GM12874 (cell line): ENCODE measurements around the gene CLASP1.

Source experiments
- TF ChIP-seq, protein P1 (sequence below): IDR thresholded peaks from 2 replicates; pipeline ENCODE4 v1.5.1; 2011; ENCODE audit warnings: low read depth, mild to moderate bottlenecking, control low read depth, low read length, moderate library complexity; ENCODE audit not compliant: insufficient read depth

The CLASP1 gene

DNA sequence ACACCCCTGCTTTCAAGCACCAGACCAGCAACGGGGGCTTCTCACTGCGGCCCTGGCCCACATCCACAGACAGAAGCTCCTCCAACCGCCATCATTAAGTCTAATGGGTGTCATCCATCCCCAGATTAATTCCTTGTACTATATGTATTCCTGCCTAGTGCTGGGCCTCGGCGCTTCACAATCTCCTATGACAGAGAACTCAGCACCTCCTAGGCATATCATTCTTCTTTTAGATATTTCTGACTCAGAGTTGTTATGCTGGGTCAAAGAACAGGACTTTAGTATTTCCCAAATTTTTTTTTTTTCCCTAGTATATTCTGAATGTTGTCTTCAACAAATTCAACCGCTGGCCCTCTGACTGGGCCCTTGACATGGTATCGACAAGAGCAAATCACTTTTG, 281.1 kb downstream of the CLASP1 start:
- TF ChIP-seq, protein P1, sequence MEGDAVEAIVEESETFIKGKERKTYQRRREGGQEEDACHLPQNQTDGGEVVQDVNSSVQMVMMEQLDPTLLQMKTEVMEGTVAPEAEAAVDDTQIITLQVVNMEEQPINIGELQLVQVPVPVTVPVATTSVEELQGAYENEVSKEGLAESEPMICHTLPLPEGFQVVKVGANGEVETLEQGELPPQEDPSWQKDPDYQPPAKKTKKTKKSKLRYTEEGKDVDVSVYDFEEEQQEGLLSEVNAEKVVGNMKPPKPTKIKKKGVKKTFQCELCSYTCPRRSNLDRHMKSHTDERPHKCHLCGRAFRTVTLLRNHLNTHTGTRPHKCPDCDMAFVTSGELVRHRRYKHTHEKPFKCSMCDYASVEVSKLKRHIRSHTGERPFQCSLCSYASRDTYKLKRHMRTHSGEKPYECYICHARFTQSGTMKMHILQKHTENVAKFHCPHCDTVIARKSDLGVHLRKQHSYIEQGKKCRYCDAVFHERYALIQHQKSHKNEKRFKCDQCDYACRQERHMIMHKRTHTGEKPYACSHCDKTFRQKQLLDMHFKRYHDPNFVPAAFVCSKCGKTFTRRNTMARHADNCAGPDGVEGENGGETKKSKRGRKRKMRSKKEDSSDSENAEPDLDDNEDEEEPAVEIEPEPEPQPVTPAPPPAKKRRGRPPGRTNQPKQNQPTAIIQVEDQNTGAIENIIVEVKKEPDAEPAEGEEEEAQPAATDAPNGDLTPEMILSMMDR = no peak

- TF ChIP-seq, protein P1 = no peak
These were observed 281.9 kb downstream of the CLASP1 start for GRCh38 chr2:121367246-121367900.

GRCh38 chr2:121366040-121366439, 283.2 kb downstream of the CLASP1 start:
- TF ChIP-seq, protein P1 = no peak

DNA sequence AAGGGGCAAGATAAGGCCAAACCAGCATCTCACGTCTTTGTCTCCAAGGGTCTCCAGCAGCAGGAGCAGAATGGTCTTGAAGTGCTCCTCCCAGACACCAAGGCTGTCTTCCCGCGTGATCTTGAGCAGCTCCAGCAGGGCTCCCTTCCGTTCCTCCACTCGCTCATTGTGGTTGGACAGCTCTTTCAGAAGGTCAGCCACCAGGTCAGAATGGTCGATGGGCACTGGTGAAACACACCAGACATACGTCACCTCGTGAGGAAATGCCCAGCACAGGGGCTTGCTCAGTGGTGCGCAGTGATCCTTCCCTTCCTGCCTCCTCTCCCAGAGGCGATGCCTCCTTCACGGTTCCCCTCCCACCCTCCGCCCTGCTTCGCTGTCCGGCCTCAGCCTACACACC, 284.2 kb downstream of the CLASP1 start:
- TF ChIP-seq, protein P1 = no peak

GRCh38 chr2:121363632-121364420, 285.4 kb downstream of the CLASP1 start:
- TF ChIP-seq, protein P1 = no peak

DNA sequence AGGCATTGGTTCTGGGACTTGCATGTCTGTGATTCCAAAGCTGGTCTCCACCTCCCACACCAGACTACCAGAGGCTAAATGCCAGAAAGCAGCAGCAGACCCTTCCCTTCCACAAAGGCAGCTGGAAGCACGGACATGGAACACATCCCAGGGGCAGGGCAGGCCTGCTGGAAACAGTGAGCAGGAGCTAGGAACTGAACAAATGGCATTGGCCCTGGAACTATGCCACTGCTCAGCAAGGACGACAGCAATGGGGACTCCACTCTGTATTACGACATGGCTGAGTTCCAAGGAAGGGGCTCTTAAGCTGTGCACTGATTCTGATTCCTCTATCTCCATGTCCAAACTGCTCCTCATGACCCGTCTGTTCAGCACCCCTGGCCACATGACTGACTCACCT, 286.5 kb downstream of the CLASP1 start:
- TF ChIP-seq, protein P1 = no peak

DNA sequence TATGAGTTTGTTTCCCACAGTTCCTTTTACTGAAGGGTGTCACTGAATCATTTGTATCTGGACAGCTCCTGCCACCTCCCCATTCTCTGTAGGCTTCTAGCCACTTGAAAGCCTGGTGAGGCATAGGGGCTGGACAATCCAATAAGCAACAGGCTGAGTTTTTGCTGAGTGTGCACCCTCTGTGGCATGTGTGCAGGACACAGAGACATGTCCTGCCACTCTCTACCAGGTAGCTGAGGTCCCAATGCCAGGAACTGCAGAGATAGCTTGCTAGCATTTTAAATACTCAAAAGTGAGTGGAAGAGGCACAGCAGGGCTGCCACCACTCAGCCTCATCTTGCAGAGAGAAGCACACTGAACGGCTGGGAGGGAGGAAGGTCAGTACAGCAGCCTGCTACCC, 287.0 kb downstream of the CLASP1 start:
- TF ChIP-seq, protein P1 = no peak
